Activated CD8-positive, alpha-beta T cell treated with anti-CD3 and anti-CD28 coated beads, Interleukin-2, amount 10 ng/mL, durations not matched to agents 7 days and 5 days (primary cell): ENCODE data around the gene FAM47E. TPM values are rescaled to one million over a fixed set of nuclear protein-coding genes. Genes with fewer than 3 reads are reported as not detected.

Experiments
- ATAC-seq: fragments of 150-1000 bp; cut with Tn5 transposase; one replicate; pipeline ENCODE4 v1.10.0; 2021; ENCODE audit warnings: moderate library complexity
- CTCF ChIA-PET: fragments of 350-600 bp; sonication (Branson Sonifier 250); formaldehyde crosslinking; loops from one replicate; lab custom pipeline; 2021; ENCODE audit warnings: antibody characterized with exemption; lab: Charles Lee
- POLR2A ChIA-PET: fragments of 350-600 bp; sonication (Branson Sonifier 250); formaldehyde crosslinking; loops from one replicate; lab custom pipeline; 2021; ENCODE audit warnings: antibody characterized with exemption; lab: Charles Lee
- DNase-seq: peaks from one replicate; pipeline ENCODE4 v3.0.0-alpha.2; 2020
- H3K27ac Mint-ChIP-seq: one replicate; pipeline ENCODE4 v1.8.0; 2021; ENCODE audit warnings: mild to moderate bottlenecking, mixed read lengths
- H3K27me3 Mint-ChIP-seq: one replicate; pipeline ENCODE4 v1.8.0; 2021; ENCODE audit warnings: low read depth, mixed read lengths
- H3K36me3 Mint-ChIP-seq: one replicate; pipeline ENCODE4 v1.8.0; 2021; ENCODE audit warnings: low read depth, mixed read lengths
- H3K4me1 Mint-ChIP-seq: one replicate; pipeline ENCODE4 v1.8.0; 2021; ENCODE audit warnings: low read depth, mixed read lengths
- H3K4me3 Mint-ChIP-seq: one replicate; pipeline ENCODE4 v1.8.0; 2021; ENCODE audit warnings: mild to moderate bottlenecking, mixed read lengths
- H3K9me3 Mint-ChIP-seq: one replicate; pipeline ENCODE4 v1.8.0; 2022; ENCODE audit warnings: mixed read lengths; ENCODE audit not compliant: insufficient read depth
- total RNA-seq, 2 experiments: library from RNA; stranded (reverse); gene quantifications; one replicate each; pipeline ENCODE4 v1.2.3, GENCODE V29; 2021

FAM47E gene
- total RNA-seq, 2 experiments from 2014 or later = not detected

- no peaks in the 10 kb centered on the region for H3K9me3 Mint-ChIP-seq
- H3K27me3 Mint-ChIP-seq = peaks cover 51% of the 10 kb centered on the region
- no peak for DNase-seq
- no peak overlapping the region for H3K27ac Mint-ChIP-seq
- ChIA-PET POLR2A (no interaction called here), CTCF (interaction anchor here (1.3 to 1.6 kb wide), 2 partner anchors 126 to 128 kb away, joined by 5 to 7 read pairs; no protein-coding TSS in a partner anchor)
- H3K4me1 Mint-ChIP-seq = peaks cover 7% of the 10 kb centered on the region
- ATAC-seq = no peak
- no peaks in the 10 kb centered on the region for H3K36me3 Mint-ChIP-seq
- peak overlapping the region; percentile 64 for H3K4me3 Mint-ChIP-seq
Measured at GRCh38 chr4:76250962-76251361, 559 bp upstream of the FAM47E start.

GRCh38 chr4:76252271-76252653 lies 741 bp downstream of the FAM47E start:
- Mint-ChIP-seq H3K9me3 (no peaks in the 10 kb centered on the region), H3K36me3 (no peaks in the 10 kb centered on the region), H3K27me3 (peaks cover 47% of the 10 kb centered on the region), H3K4me1 (peaks cover 9% of the 10 kb centered on the region), H3K27ac (no peak overlapping the region), H3K4me3 (no peak overlapping the region)
- ChIA-PET POLR2A (no interaction called here), CTCF (interaction anchor here (1.1 to 1.2 kb wide), 2 partner anchors 72 to 256 kb away, joined by 3 to 4 read pairs; no protein-coding TSS in a partner anchor)
- no peak for ATAC-seq
- no peak for DNase-seq

- DNase-seq = no peak
- H3K27ac Mint-ChIP-seq = no peak overlapping the region
- no peaks in the 10 kb centered on the region for H3K9me3 Mint-ChIP-seq
- H3K27me3 Mint-ChIP-seq = peaks cover 47% of the 10 kb centered on the region
- POLR2A ChIA-PET = no interaction called here
- CTCF ChIA-PET = no interaction called here
- no peak overlapping the region for H3K4me3 Mint-ChIP-seq
- ATAC-seq = no peak
- no peaks in the 10 kb centered on the region for H3K36me3 Mint-ChIP-seq
- H3K4me1 Mint-ChIP-seq = peaks cover 9% of the 10 kb centered on the region
Measured at GRCh38 chr4:76253511-76253910, 2.0 kb downstream of the FAM47E start.

GRCh38 chr4:76256032-76256431 lies 4.5 kb downstream of the FAM47E start:
- Mint-ChIP-seq H3K4me1 (peaks cover 7% of the 10 kb centered on the region), H3K4me3 (no peak overlapping the region), H3K27me3 (peaks cover 36% of the 10 kb centered on the region), H3K36me3 (no peaks in the 10 kb centered on the region), H3K27ac (no peak overlapping the region), H3K9me3 (no peaks in the 10 kb centered on the region)
- DNase-seq (no peak), ATAC-seq (no peak)
- CTCF ChIA-PET = no interaction called here
- POLR2A ChIA-PET = no interaction called here

- CTCF ChIA-PET = no interaction called here
- H3K9me3 Mint-ChIP-seq = no peaks in the 10 kb centered on the region
- no peaks in the 10 kb centered on the region for H3K36me3 Mint-ChIP-seq
- peaks cover 37% of the 10 kb centered on the region for H3K27me3 Mint-ChIP-seq
- no peak for ATAC-seq
- POLR2A ChIA-PET = no interaction called here
- no peak overlapping the region for H3K27ac Mint-ChIP-seq
- peaks cover 2% of the 10 kb centered on the region for H3K4me1 Mint-ChIP-seq
- no peak for DNase-seq
- no peak overlapping the region for H3K4me3 Mint-ChIP-seq
Measured at GRCh38 chr4:76256968-76257367, 5.4 kb downstream of the FAM47E start.

- DNase-seq = no peak
- no peak overlapping the region for H3K4me3 Mint-ChIP-seq
- CTCF ChIA-PET = no interaction called here
- H3K9me3 Mint-ChIP-seq = no peaks in the 10 kb centered on the region
- H3K27me3 Mint-ChIP-seq = peaks cover 32% of the 10 kb centered on the region
- H3K4me1 Mint-ChIP-seq = peaks cover 2% of the 10 kb centered on the region
- ATAC-seq = no peak
- H3K27ac Mint-ChIP-seq = no peak overlapping the region
- POLR2A ChIA-PET = no interaction called here
- H3K36me3 Mint-ChIP-seq = no peaks in the 10 kb centered on the region
Measured at GRCh38 chr4:76257824-76258223, 6.3 kb downstream of the FAM47E start.

- ATAC-seq (no peak), DNase-seq (no peak)
- H3K36me3 Mint-ChIP-seq = no peaks in the 10 kb centered on the region
- H3K9me3 Mint-ChIP-seq = no peaks in the 10 kb centered on the region
- H3K4me3 Mint-ChIP-seq = no peak overlapping the region
- CTCF ChIA-PET = no interaction called here
- POLR2A ChIA-PET = no interaction called here
- H3K27me3 Mint-ChIP-seq = peaks cover 26% of the 10 kb centered on the region
- peaks cover 2% of the 10 kb centered on the region for H3K4me1 Mint-ChIP-seq
- no peak overlapping the region for H3K27ac Mint-ChIP-seq
Measured at GRCh38 chr4:76260571-76260970, 9.1 kb downstream of the FAM47E start.

GRCh38 chr4:76265631-76266218 lies 14.2 kb downstream of the FAM47E start:
- ATAC-seq = no peak
- Mint-ChIP-seq H3K9me3 (no peaks in the 10 kb centered on the region), H3K27ac (no peak overlapping the region), H3K4me1 (no peaks in the 10 kb centered on the region), H3K4me3 (no peak overlapping the region), H3K36me3 (no peaks in the 10 kb centered on the region), H3K27me3 (peaks cover 22% of the 10 kb centered on the region)
- ChIA-PET CTCF (no interaction called here), POLR2A (no interaction called here)
- no peak for DNase-seq

GRCh38 chr4:76266627-76267026 lies 15.1 kb downstream of the FAM47E start:
- H3K27ac Mint-ChIP-seq = no peak overlapping the region
- no peaks in the 10 kb centered on the region for H3K36me3 Mint-ChIP-seq
- CTCF ChIA-PET = no interaction called here
- H3K4me1 Mint-ChIP-seq = no peaks in the 10 kb centered on the region
- DNase-seq (no peak), ATAC-seq (no peak)
- POLR2A ChIA-PET = no interaction called here
- no peak overlapping the region for H3K4me3 Mint-ChIP-seq
- no peaks in the 10 kb centered on the region for H3K9me3 Mint-ChIP-seq
- H3K27me3 Mint-ChIP-seq = peaks cover 24% of the 10 kb centered on the region

- Mint-ChIP-seq H3K27ac (no peak overlapping the region), H3K27me3 (peaks cover 24% of the 10 kb centered on the region), H3K36me3 (no peaks in the 10 kb centered on the region), H3K9me3 (no peaks in the 10 kb centered on the region), H3K4me1 (no peaks in the 10 kb centered on the region), H3K4me3 (no peak overlapping the region)
- CTCF ChIA-PET = interaction anchor here (1.5 kb wide), 1 partner anchor 109 kb away, joined by 4 read pairs; no protein-coding TSS in a partner anchor
- POLR2A ChIA-PET = no interaction called here
- DNase-seq (no peak), ATAC-seq (no peak)
Measured at GRCh38 chr4:76267811-76268210, 16.3 kb downstream of the FAM47E start.

GRCh38 chr4:76270244-76271175 lies 19.0 kb downstream of the FAM47E start:
- no peak for ATAC-seq
- ChIA-PET POLR2A (no interaction called here), CTCF (interaction anchor here (0.9 to 1.4 kb wide), 3 partner anchors 9 to 91 kb away, joined by 3 to 4 read pairs (median 4); no protein-coding TSS in a partner anchor)
- Mint-ChIP-seq H3K36me3 (no peaks in the 10 kb centered on the region), H3K9me3 (no peaks in the 10 kb centered on the region), H3K27ac (no peak overlapping the region), H3K4me3 (no peak overlapping the region), H3K4me1 (no peaks in the 10 kb centered on the region), H3K27me3 (peaks cover 30% of the 10 kb centered on the region)
- DNase-seq = no peak

GRCh38 chr4:76271248-76271647 lies 19.7 kb downstream of the FAM47E start:
- POLR2A ChIA-PET = no interaction called here
- peaks cover 36% of the 10 kb centered on the region for H3K27me3 Mint-ChIP-seq
- no peak for ATAC-seq
- no peaks in the 10 kb centered on the region for H3K36me3 Mint-ChIP-seq
- no peak overlapping the region for H3K27ac Mint-ChIP-seq
- H3K9me3 Mint-ChIP-seq = no peaks in the 10 kb centered on the region
- peaks cover 2% of the 10 kb centered on the region for H3K4me1 Mint-ChIP-seq
- H3K4me3 Mint-ChIP-seq = no peak overlapping the region
- no peak for DNase-seq
- CTCF ChIA-PET = interaction anchor here (1.0 kb wide), 1 partner anchor 91 kb away, joined by 4 read pairs; no protein-coding TSS in a partner anchor
